WTC11 (cell line): ENCODE data around the gene ITIH2. TPM values are rescaled to one million over a fixed set of nuclear protein-coding genes. Genes with fewer than 3 reads are reported as not detected.

Experiments
- ATAC-seq: fragments of 200-7000 bp; cut with Tn5 transposase; 2 replicates; pipeline ENCODE4 v1.10.0; 2021; ENCODE audit warnings: mild to moderate bottlenecking, moderate library complexity
- CTCF ChIA-PET: fragments of 300-600 bp; sonication (Branson Sonifier 250); formaldehyde crosslinking; loops from one replicate; lab custom pipeline; 2021; ENCODE audit warnings: antibody characterized with exemption; lab: Charles Lee
- POLR2A ChIA-PET: fragments of 350-600 bp; sonication (Branson Sonifier 250); formaldehyde crosslinking; loops from one replicate; lab custom pipeline; 2021; ENCODE audit warnings: antibody characterized with exemption; lab: Charles Lee
- DNase-seq: peaks from one replicate; pipeline ENCODE4 v3.0.0; 2021; ENCODE audit warnings: low spot score
- H3K27ac Mint-ChIP-seq: 2 replicates; pipeline ENCODE4 v1.8.0; 2021; ENCODE audit warnings: mixed read lengths
- H3K27me3 Mint-ChIP-seq: 2 replicates; pipeline ENCODE4 v1.8.0; 2021; ENCODE audit warnings: low read depth, mild to moderate bottlenecking, moderate library complexity, mixed read lengths
- H3K36me3 Mint-ChIP-seq: 2 replicates; pipeline ENCODE4 v1.8.0; 2021; ENCODE audit warnings: mixed read lengths
- H3K4me1 Mint-ChIP-seq: 2 replicates; pipeline ENCODE4 v1.8.0; 2022; ENCODE audit warnings: mixed read lengths
- H3K4me3 Mint-ChIP-seq: 2 replicates; pipeline ENCODE4 v1.8.0; 2021; ENCODE audit warnings: mild to moderate bottlenecking, moderate library complexity, mixed read lengths
- H3K9me3 Mint-ChIP-seq: 2 replicates; pipeline ENCODE4 v1.8.0; 2021; ENCODE audit warnings: mixed read lengths
- CREM ChIP-seq: sonication (generic); formaldehyde crosslinking; IDR thresholded peaks from 2 replicates; pipeline ENCODE4 v1.8.1; 2022; ENCODE audit warnings: mild to moderate bottlenecking, missing genetic modification reagents, moderate library complexity
- FOXK1 ChIP-seq: sonication (generic); formaldehyde crosslinking; IDR thresholded peaks from 2 replicates; pipeline ENCODE4 v1.8.0; 2022; ENCODE audit warnings: mild to moderate bottlenecking, moderate library complexity, missing genetic modification reagents
- GABPB1 ChIP-seq: sonication (generic); formaldehyde crosslinking; IDR thresholded peaks from 2 replicates; pipeline ENCODE4 v1.8.1; 2023; ENCODE audit warnings: mild to moderate bottlenecking, missing genetic modification reagents
- GTF2I ChIP-seq: fragments of 250-450 bp; sonication (Bioruptor Pico); conservative IDR thresholded peaks from 2 replicates; pipeline ENCODE4 v1.4.0; 2021; ENCODE audit warnings: mild to moderate bottlenecking
- NR2C2 ChIP-seq: sonication (generic); formaldehyde crosslinking; IDR thresholded peaks from 2 replicates; pipeline ENCODE4 v1.8.0; 2022; ENCODE audit warnings: mild to moderate bottlenecking, missing genetic modification reagents
- PRRX2 ChIP-seq: fragments of 250-450 bp; sonication (Bioruptor Pico); IDR thresholded peaks from 2 replicates; pipeline ENCODE4 v1.8.0; 2021; ENCODE audit warnings: mild to moderate bottlenecking
- RORB ChIP-seq: fragments of 250-450 bp; sonication (Bioruptor Pico); IDR thresholded peaks from 2 replicates; pipeline ENCODE4 v1.9.0; 2021; ENCODE audit warnings: mild to moderate bottlenecking
- SOX15 ChIP-seq: fragments of 250-450 bp; sonication (Bioruptor Pico); IDR thresholded peaks from 2 replicates; pipeline ENCODE4 v1.9.0; 2021; ENCODE audit warnings: mild to moderate bottlenecking
- TCF7 ChIP-seq: sonication (generic); formaldehyde crosslinking; IDR thresholded peaks from 2 replicates; pipeline ENCODE4 v1.8.0; 2022; ENCODE audit warnings: mild to moderate bottlenecking, low read depth, missing genetic modification reagents, moderate library complexity
- TEAD4 ChIP-seq: sonication (generic); formaldehyde crosslinking; IDR thresholded peaks from 2 replicates; pipeline ENCODE4 v1.8.0; 2022; ENCODE audit warnings: mild to moderate bottlenecking, missing genetic modification reagents
- TP53 ChIP-seq: sonication (generic); formaldehyde crosslinking; IDR thresholded peaks from 2 replicates; pipeline ENCODE4 v1.8.1; 2023; ENCODE audit warnings: mild to moderate bottlenecking, missing genetic modification reagents
- ZBTB21 ChIP-seq: sonication (generic); formaldehyde crosslinking; IDR thresholded peaks from 2 replicates; pipeline ENCODE4 v1.8.1; 2023; ENCODE audit warnings: mild to moderate bottlenecking, missing genetic modification reagents, borderline replicate concordance
- total RNA-seq: library from RNA; stranded (reverse); gene quantifications from 3 replicates; pipeline ENCODE4 v1.2.3, GENCODE V29; 2021
- TF ChIP-seq, protein P1 (sequence below): sonication (generic); formaldehyde crosslinking; IDR thresholded peaks from 2 replicates; pipeline ENCODE4 v1.8.1; 2022; ENCODE audit warnings: low read depth, missing genetic modification reagents, borderline replicate concordance
- TF ChIP-seq, protein P2 (sequence below): sonication (generic); formaldehyde crosslinking; conservative IDR thresholded peaks from 2 replicates; pipeline ENCODE4 v1.8.1; 2023; ENCODE audit warnings: mild to moderate bottlenecking, low read depth, missing genetic modification reagents, moderate library complexity
- TF ChIP-seq, protein P3 (sequence below): sonication (generic); formaldehyde crosslinking; IDR thresholded peaks from 2 replicates; pipeline ENCODE4 v1.8.1; 2022; ENCODE audit warnings: mild to moderate bottlenecking, moderate library complexity, missing genetic modification reagents
- TF ChIP-seq, protein P4 (sequence below): sonication (generic); formaldehyde crosslinking; IDR thresholded peaks from 2 replicates; pipeline ENCODE4 v1.8.0; 2022; ENCODE audit warnings: mild to moderate bottlenecking, missing genetic modification reagents
- TF ChIP-seq, protein P5 (sequence below): sonication (generic); formaldehyde crosslinking; conservative IDR thresholded peaks from 2 replicates; pipeline ENCODE4 v1.8.1; 2022; ENCODE audit warnings: mild to moderate bottlenecking, missing genetic modification reagents
- TF ChIP-seq, protein P6 (sequence below): fragments of 250-450 bp; sonication (Bioruptor Pico); IDR thresholded peaks from 2 replicates; pipeline ENCODE4 v1.9.0; 2021; ENCODE audit warnings: moderate library complexity, mild to moderate bottlenecking, inconsistent platforms, borderline replicate concordance
- TF ChIP-seq, protein P7 (sequence below): sonication (generic); formaldehyde crosslinking; IDR thresholded peaks from 2 replicates; pipeline ENCODE4 v1.8.1; 2022; ENCODE audit warnings: low read depth, mild to moderate bottlenecking, moderate library complexity, missing genetic modification reagents, borderline replicate concordance
- TF ChIP-seq, protein P8 (sequence below): sonication (generic); formaldehyde crosslinking; IDR thresholded peaks from 2 replicates; pipeline ENCODE4 v1.8.1; 2022; ENCODE audit warnings: mild to moderate bottlenecking, missing genetic modification reagents, moderate library complexity, borderline replicate concordance

ITIH2 gene
- total RNA-seq, 1 experiment from 2014 or later = 0.83 TPM

DNA sequence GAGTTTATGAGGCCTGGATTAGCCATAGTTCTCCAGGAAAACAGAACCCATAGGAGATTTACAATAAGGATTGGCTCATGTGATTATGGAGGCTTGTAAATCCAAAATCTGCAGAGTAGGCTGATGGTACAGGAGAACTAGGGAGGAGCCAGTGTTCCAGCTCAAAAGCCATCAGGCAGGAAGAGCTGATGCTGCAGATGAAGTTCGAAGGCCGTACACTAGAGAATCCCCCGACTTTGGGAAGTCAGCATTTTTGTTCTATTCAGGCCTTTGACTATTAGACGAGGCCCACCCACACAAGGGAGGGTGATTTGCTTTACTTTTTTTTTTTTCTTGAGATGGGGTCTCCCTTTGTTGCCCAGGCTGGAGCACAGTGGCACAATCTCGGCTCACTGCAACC, 47.1 kb downstream of the ITIH2 start (continued):
- TF ChIP-seq, protein P1, sequence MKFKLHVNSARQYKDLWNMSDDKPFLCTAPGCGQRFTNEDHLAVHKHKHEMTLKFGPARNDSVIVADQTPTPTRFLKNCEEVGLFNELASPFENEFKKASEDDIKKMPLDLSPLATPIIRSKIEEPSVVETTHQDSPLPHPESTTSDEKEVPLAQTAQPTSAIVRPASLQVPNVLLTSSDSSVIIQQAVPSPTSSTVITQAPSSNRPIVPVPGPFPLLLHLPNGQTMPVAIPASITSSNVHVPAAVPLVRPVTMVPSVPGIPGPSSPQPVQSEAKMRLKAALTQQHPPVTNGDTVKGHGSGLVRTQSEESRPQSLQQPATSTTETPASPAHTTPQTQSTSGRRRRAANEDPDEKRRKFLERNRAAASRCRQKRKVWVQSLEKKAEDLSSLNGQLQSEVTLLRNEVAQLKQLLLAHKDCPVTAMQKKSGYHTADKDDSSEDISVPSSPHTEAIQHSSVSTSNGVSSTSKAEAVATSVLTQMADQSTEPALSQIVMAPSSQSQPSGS (CRISPR knock-in tag) = no peak
- TF ChIP-seq GABPB1 (no peak), ZBTB21 (CRISPR knock-in tag) (no peak), TEAD4 (CRISPR knock-in tag) (no peak), GTF2I (CRISPR knock-in tag) (no peak)
- TF ChIP-seq, protein P2, sequence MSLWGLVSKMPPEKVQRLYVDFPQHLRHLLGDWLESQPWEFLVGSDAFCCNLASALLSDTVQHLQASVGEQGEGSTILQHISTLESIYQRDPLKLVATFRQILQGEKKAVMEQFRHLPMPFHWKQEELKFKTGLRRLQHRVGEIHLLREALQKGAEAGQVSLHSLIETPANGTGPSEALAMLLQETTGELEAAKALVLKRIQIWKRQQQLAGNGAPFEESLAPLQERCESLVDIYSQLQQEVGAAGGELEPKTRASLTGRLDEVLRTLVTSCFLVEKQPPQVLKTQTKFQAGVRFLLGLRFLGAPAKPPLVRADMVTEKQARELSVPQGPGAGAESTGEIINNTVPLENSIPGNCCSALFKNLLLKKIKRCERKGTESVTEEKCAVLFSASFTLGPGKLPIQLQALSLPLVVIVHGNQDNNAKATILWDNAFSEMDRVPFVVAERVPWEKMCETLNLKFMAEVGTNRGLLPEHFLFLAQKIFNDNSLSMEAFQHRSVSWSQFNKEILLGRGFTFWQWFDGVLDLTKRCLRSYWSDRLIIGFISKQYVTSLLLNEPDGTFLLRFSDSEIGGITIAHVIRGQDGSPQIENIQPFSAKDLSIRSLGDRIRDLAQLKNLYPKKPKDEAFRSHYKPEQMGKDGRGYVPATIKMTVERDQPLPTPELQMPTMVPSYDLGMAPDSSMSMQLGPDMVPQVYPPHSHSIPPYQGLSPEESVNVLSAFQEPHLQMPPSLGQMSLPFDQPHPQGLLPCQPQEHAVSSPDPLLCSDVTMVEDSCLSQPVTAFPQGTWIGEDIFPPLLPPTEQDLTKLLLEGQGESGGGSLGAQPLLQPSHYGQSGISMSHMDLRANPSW = no peak
- TF ChIP-seq, protein P3, sequence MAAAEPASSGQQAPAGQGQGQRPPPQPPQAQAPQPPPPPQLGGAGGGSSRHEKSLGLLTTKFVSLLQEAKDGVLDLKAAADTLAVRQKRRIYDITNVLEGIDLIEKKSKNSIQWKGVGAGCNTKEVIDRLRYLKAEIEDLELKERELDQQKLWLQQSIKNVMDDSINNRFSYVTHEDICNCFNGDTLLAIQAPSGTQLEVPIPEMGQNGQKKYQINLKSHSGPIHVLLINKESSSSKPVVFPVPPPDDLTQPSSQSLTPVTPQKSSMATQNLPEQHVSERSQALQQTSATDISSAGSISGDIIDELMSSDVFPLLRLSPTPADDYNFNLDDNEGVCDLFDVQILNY (CRISPR knock-in tag) = no peak

DNA sequence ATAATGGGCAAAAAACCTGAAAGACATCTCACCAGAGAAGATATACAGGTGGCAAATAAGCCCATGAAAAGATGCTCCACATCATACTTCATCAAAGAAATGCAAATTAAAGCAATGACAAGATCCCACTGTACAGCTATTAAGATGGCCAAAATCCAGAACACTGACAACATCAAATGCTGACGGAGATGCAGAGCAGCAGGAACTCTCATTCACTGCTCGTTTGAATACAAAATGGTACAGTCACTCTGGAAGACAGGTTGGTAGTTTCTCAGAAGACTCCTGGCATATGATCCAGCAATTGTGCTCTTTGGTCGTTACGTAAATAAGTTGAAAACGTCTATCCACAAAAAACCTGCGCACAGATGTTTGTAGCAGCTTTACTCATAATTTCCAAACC, 49.1 kb downstream of the ITIH2 start:
- ChIA-PET POLR2A (no interaction called here), CTCF (no interaction called here)
- ATAC-seq (no peak), DNase-seq (no peak)
- Mint-ChIP-seq H3K4me1 (no peaks in the 10 kb centered on the region), H3K4me3 (no peak overlapping the region), H3K36me3 (peaks cover 43% of the 10 kb centered on the region), H3K27me3 (no peaks in the 10 kb centered on the region), H3K9me3 (0 out of 2 replicates have a peak, but pooled peaks cover 3% of the 10 kb centered on the region), H3K27ac (no peak overlapping the region)
- TF ChIP-seq SOX15 (CRISPR knock-in tag) = no peak
- no peak for TF ChIP-seq CREM (CRISPR knock-in tag)
- TF ChIP-seq TCF7 = no peak
- no peak for TF ChIP-seq TP53 (CRISPR knock-in tag)
- TF ChIP-seq PRRX2 = no peak
- TF ChIP-seq, protein P4, sequence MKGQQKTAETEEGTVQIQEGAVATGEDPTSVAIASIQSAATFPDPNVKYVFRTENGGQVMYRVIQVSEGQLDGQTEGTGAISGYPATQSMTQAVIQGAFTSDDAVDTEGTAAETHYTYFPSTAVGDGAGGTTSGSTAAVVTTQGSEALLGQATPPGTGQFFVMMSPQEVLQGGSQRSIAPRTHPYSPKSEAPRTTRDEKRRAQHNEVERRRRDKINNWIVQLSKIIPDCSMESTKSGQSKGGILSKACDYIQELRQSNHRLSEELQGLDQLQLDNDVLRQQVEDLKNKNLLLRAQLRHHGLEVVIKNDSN (CRISPR knock-in tag) = no peak
- TF ChIP-seq FOXK1 (CRISPR knock-in tag) = no peak
- TF ChIP-seq, protein P5, sequence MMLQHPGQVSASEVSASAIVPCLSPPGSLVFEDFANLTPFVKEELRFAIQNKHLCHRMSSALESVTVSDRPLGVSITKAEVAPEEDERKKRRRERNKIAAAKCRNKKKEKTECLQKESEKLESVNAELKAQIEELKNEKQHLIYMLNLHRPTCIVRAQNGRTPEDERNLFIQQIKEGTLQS (CRISPR knock-in tag) = no peak
- TF ChIP-seq NR2C2 (CRISPR knock-in tag) = no peak
- TF ChIP-seq, protein P6, sequence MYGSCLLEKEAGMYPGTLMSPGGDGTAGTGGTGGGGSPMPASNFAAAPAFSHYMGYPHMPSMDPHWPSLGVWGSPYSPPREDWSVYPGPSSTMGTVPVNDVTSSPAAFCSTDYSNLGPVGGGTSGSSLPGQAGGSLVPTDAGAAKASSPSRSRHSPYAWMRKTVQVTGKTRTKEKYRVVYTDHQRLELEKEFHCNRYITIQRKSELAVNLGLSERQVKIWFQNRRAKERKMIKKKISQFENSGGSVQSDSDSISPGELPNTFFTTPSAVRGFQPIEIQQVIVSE (CRISPR knock-in tag) = no peak
- TF ChIP-seq, protein P7, sequence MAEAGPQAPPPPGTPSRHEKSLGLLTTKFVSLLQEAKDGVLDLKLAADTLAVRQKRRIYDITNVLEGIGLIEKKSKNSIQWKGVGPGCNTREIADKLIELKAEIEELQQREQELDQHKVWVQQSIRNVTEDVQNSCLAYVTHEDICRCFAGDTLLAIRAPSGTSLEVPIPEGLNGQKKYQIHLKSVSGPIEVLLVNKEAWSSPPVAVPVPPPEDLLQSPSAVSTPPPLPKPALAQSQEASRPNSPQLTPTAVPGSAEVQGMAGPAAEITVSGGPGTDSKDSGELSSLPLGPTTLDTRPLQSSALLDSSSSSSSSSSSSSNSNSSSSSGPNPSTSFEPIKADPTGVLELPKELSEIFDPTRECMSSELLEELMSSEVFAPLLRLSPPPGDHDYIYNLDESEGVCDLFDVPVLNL (CRISPR knock-in tag) = no peak
- TF ChIP-seq, protein P8, sequence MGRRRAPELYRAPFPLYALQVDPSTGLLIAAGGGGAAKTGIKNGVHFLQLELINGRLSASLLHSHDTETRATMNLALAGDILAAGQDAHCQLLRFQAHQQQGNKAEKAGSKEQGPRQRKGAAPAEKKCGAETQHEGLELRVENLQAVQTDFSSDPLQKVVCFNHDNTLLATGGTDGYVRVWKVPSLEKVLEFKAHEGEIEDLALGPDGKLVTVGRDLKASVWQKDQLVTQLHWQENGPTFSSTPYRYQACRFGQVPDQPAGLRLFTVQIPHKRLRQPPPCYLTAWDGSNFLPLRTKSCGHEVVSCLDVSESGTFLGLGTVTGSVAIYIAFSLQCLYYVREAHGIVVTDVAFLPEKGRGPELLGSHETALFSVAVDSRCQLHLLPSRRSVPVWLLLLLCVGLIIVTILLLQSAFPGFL = no peak
- TF ChIP-seq RORB (CRISPR knock-in tag) = no peak
